CD4-positive, CD25-positive, alpha-beta regulatory T cell (primary cell): Measurements from ENCODE around the gene UBAP2. TPM values are rescaled to one million over a fixed set of nuclear protein-coding genes. Genes with fewer than 3 reads are reported as not detected.

ENCODE experiments used
- ATAC-seq, 2 donors: fragments of 150-1000 bp; cut with Tn5 transposase; one replicate each; pipeline ENCODE4 v1.10.0; 2021; ENCODE audit warnings: low read depth in 2 of 2, moderate number of reproducible peaks in 2 of 2, moderate library complexity in 1 of 2
- DNase-seq, 3 donors: peaks; one replicate each; pipeline versions ENCODE4 v3.0.0 to v3.0.0-alpha.2; 2012 to 2022; ENCODE audit warnings: mixed read lengths in 1 of 3
- H3K27ac ChIP-seq: one replicate; pipeline ENCODE4 v1.7.0; 2013; ENCODE audit warnings: mild to moderate bottlenecking, low read length; ENCODE audit not compliant: insufficient read depth, poor library complexity, severe bottlenecking
- H3K27me3 ChIP-seq: one replicate; pipeline ENCODE4 v1.7.0; 2013; ENCODE audit warnings: low read length; ENCODE audit not compliant: control insufficient read depth, insufficient read depth
- H3K36me3 ChIP-seq: one replicate; pipeline ENCODE4 v1.7.0; 2013; ENCODE audit warnings: mild to moderate bottlenecking, low read length, moderate library complexity; ENCODE audit not compliant: control insufficient read depth, insufficient read depth
- H3K4me1 ChIP-seq: 2 replicates; pipeline ENCODE4 v1.7.0; 2013; ENCODE audit warnings: mild to moderate bottlenecking, low read length; ENCODE audit not compliant: insufficient read depth, control insufficient read depth, poor library complexity, severe bottlenecking
- H3K4me3 ChIP-seq: one replicate; pipeline ENCODE4 v1.7.0; 2013; ENCODE audit warnings: low read depth, mild to moderate bottlenecking, low read length, moderate library complexity
- H3K9me3 ChIP-seq, 2 experiments: 1 replicate in 1 of 2; 2 replicates in 1 of 2; pipeline ENCODE4 v1.7.0; 2013; ENCODE audit warnings: low read length in 2 of 2, mild to moderate bottlenecking in 1 of 2, moderate library complexity in 1 of 2; ENCODE audit not compliant: control insufficient read depth in 2 of 2
- H3K27ac Mint-ChIP-seq, 3 donors: one replicate each; pipeline ENCODE4 v1.8.0; 2020 to 2022; ENCODE audit warnings: mild to moderate bottlenecking in 3 of 3, mixed read lengths in 3 of 3, moderate library complexity in 2 of 3
- H3K27me3 Mint-ChIP-seq: one replicate; pipeline ENCODE4 v1.8.0; 2022; ENCODE audit warnings: mild to moderate bottlenecking, mixed read lengths
- H3K36me3 Mint-ChIP-seq: one replicate; pipeline ENCODE4 v1.8.0; 2020; ENCODE audit warnings: mixed read lengths
- H3K4me1 Mint-ChIP-seq, 4 donors: one replicate each; pipeline ENCODE4 v1.8.0; 2020 to 2022; ENCODE audit warnings: mixed read lengths in 4 of 4, mild to moderate bottlenecking in 1 of 4
- H3K4me3 Mint-ChIP-seq, 4 donors: one replicate each; pipeline ENCODE4 v1.8.0; 2020 to 2022; ENCODE audit warnings: mild to moderate bottlenecking in 4 of 4, mixed read lengths in 4 of 4, moderate library complexity in 3 of 4
- H3K9me3 Mint-ChIP-seq, 7 donors: one replicate each; pipeline ENCODE4 v1.8.0; 2020 to 2022; ENCODE audit warnings: mixed read lengths in 7 of 7, mild to moderate bottlenecking in 3 of 7, moderate library complexity in 2 of 7
- polyA plus RNA-seq, 4 donors: library from polyadenylated mRNA; unstranded; fragments of 300-500 nt; fragmentation: Illumina TruSeq; gene quantifications; one replicate each; pipeline ENCODE4 v1.2.3, GENCODE V29; 2021
- total RNA-seq: library from RNA; stranded (reverse); gene quantifications from one replicate; pipeline ENCODE4 v1.2.3, GENCODE V29; 2022

UBAP2 gene
- total and polyA plus RNA-seq, 5 donors from 2014 or later: 6.6 to 38.9 (median 9.4) TPM

- no peak for ATAC-seq
- no peak overlapping the region for H3K4me3 Mint-ChIP-seq
- H3K9me3 Mint-ChIP-seq: peaks cover 0 to 1% (median 0%) of the 10 kb centered on the region in 7 donors
- peaks cover 0 to 4% (median 1%) of the 10 kb centered on the region in 4 donors for H3K4me1 Mint-ChIP-seq
- no peaks in the 10 kb centered on the region for H3K4me1 ChIP-seq
- H3K4me3 ChIP-seq: no peak overlapping the region
- no peaks in the 10 kb centered on the region for H3K9me3 ChIP-seq
- H3K27ac ChIP-seq: no peak overlapping the region
- no peaks in the 10 kb centered on the region for H3K27me3 ChIP-seq
- H3K36me3 ChIP-seq: no peaks in the 10 kb centered on the region
- no peaks in the 10 kb centered on the region for H3K27me3 Mint-ChIP-seq
- no peaks in the 10 kb centered on the region for H3K36me3 Mint-ChIP-seq
- DNase-seq: no peak
- H3K27ac Mint-ChIP-seq: no peak overlapping the region
Measured at GRCh38 chr9:34069831-34070230, 21.1 kb upstream of the UBAP2 start.

DNA sequence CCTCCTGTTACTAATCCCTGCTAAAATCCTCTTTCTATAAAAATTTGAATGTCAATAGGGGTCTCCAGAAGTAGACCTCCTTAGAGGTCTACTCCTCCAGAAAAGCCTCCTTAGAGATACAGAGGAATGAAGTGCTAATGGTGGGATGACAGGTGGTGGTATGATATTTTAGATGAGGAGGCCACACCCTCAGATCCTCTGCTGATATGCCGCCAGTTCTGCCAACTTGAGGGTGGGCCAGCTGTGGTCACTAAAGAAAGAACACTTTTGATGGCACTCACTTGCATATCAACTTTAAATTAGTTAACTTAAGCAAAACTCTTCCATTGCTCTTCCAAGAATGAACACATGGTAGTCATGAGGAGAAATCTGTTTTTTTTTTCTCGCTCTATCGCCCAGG, 16.9 kb upstream of the UBAP2 start:
- Histone ChIP-seq H3K4me3 (no peak overlapping the region), H3K27ac (no peak overlapping the region), H3K9me3 (no peaks in the 10 kb centered on the region), H3K27me3 (no peaks in the 10 kb centered on the region), H3K36me3 (no peaks in the 10 kb centered on the region), H3K4me1 (no peaks in the 10 kb centered on the region)
- peaks cover 4% of the 10 kb centered on the region for H3K27me3 Mint-ChIP-seq
- peaks cover 0 to 4% (median 0%) of the 10 kb centered on the region in 4 donors for H3K4me1 Mint-ChIP-seq
- H3K9me3 Mint-ChIP-seq: peaks cover 0 to 1% (median 0%) of the 10 kb centered on the region in 7 donors
- H3K4me3 Mint-ChIP-seq: no peak overlapping the region
- H3K36me3 Mint-ChIP-seq: no peaks in the 10 kb centered on the region
- no peak for DNase-seq
- H3K27ac Mint-ChIP-seq: peak overlapping the region in 1 of 3 donors; percentile 36
- no peak for ATAC-seq

- H3K36me3 Mint-ChIP-seq: no peaks in the 10 kb centered on the region
- ATAC-seq: no peak
- no peak for DNase-seq
Measured at GRCh38 chr9:34059954-34060353, 11.3 kb upstream of the UBAP2 start.

GRCh38 chr9:34059281-34059680, 10.6 kb upstream of the UBAP2 start:
- no peaks in the 10 kb centered on the region for H3K4me1 ChIP-seq
- no peak overlapping the region for H3K27ac Mint-ChIP-seq
- H3K9me3 ChIP-seq: no peaks in the 10 kb centered on the region
- H3K36me3 Mint-ChIP-seq: no peaks in the 10 kb centered on the region
- no peak overlapping the region for H3K4me3 Mint-ChIP-seq
- no peaks in the 10 kb centered on the region for H3K27me3 ChIP-seq
- H3K36me3 ChIP-seq: no peaks in the 10 kb centered on the region
- no peaks in the 10 kb centered on the region for H3K4me1 Mint-ChIP-seq
- H3K4me3 ChIP-seq: no peak overlapping the region
- no peaks in the 10 kb centered on the region for H3K9me3 Mint-ChIP-seq
- ATAC-seq (no peak), DNase-seq (no peak)
- no peak overlapping the region for H3K27ac ChIP-seq
- H3K27me3 Mint-ChIP-seq: peaks cover 4% of the 10 kb centered on the region

More at GRCh38 chr9:34059954-34060353, 11.3 kb upstream of the UBAP2 start:
- Histone ChIP-seq H3K27me3 (no peaks in the 10 kb centered on the region), H3K9me3 (no peaks in the 10 kb centered on the region), H3K36me3 (no peaks in the 10 kb centered on the region), H3K4me1 (no peaks in the 10 kb centered on the region), H3K27ac (no peak overlapping the region), H3K4me3 (no peak overlapping the region)
- H3K27me3 Mint-ChIP-seq: peaks cover 4% of the 10 kb centered on the region
- peaks cover 0 to 1% (median 0%) of the 10 kb centered on the region in 4 donors for H3K4me1 Mint-ChIP-seq
- no peaks in the 10 kb centered on the region for H3K9me3 Mint-ChIP-seq
- no peak overlapping the region for H3K27ac Mint-ChIP-seq
- H3K4me3 Mint-ChIP-seq: no peak overlapping the region

DNA sequence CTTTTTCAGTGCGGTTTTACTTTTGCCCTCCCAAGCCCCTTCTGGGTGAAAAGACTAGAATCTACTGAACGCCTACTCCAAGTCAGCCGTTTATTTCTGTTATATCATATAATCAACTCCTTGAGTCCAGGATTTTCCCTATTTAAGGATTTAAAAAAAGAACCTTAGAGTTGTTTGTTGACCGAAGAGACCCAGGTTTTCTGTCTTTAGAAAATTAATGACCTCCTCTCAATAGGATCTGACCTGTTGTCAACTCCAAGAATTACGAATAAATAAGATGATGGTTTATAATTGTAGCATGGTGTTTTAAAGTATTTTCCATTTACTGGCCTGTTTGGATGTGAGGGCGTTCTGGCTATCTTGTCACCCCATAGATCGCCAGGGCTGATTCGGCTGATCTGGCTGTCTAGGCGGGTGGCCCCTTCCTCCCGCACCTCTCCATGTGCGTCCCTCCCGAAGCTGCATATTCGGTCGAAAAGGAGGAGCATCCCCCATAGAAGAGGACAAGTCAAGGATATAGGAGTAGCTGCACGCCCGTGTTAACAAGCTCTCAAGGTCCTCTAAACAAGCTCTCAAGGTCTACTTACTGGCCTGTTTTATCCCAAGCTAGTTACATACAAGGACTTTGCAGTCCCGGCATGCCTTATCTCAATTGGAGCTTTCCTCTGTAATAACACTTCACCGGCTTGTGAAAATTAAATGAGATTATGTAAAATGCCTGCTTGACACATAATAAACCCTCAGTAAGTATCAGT, 1.1 kb upstream of the UBAP2 start:
- Histone ChIP-seq H3K27me3 (no peaks in the 10 kb centered on the region), H3K36me3 (no peaks in the 10 kb centered on the region), H3K4me3 (peak overlapping the region; percentile 94), H3K4me1 (peaks cover 27% of the 10 kb centered on the region), H3K27ac (peak overlapping the region; percentile 91), H3K9me3 (no peaks in the 10 kb centered on the region)
- peak overlapping the region; percentile 97 to 99 (median 98) for H3K4me3 Mint-ChIP-seq
- peaks cover 5% of the 10 kb centered on the region for H3K27me3 Mint-ChIP-seq
- peaks cover 0 to 2% (median 0%) of the 10 kb centered on the region in 7 donors for H3K9me3 Mint-ChIP-seq
- peaks cover 19 to 43% (median 31%) of the 10 kb centered on the region in 4 donors for H3K4me1 Mint-ChIP-seq
- DNase-seq (no peak), ATAC-seq (no peak)
- H3K27ac Mint-ChIP-seq: peak overlapping the region; percentile 97 to 100 (median 99)
- H3K36me3 Mint-ChIP-seq: no peaks in the 10 kb centered on the region

- Mint-ChIP-seq H3K4me3 (peak overlapping the region; percentile 97 to 99 (median 98)), H3K27ac (peak overlapping the region; percentile 97 to 100 (median 99)), H3K4me1 (peaks cover 19 to 43% (median 31%) of the 10 kb centered on the region in 4 donors), H3K27me3 (peaks cover 5% of the 10 kb centered on the region), H3K9me3 (peaks cover 0 to 2% (median 0%) of the 10 kb centered on the region in 7 donors), H3K36me3 (no peaks in the 10 kb centered on the region)
- Histone ChIP-seq H3K4me1 (peaks cover 27% of the 10 kb centered on the region), H3K4me3 (peak overlapping the region; percentile 94), H3K9me3 (no peaks in the 10 kb centered on the region), H3K27ac (peak overlapping the region; percentile 91), H3K36me3 (no peaks in the 10 kb centered on the region), H3K27me3 (no peaks in the 10 kb centered on the region)
- peak in 1 of 2 donors; percentile 1 for ATAC-seq
- peak in 2 of 3 donors; percentile 46 to 59 for DNase-seq
Measured at GRCh38 chr9:34047864-34048726, 592 bp downstream of the UBAP2 start.

DNA sequence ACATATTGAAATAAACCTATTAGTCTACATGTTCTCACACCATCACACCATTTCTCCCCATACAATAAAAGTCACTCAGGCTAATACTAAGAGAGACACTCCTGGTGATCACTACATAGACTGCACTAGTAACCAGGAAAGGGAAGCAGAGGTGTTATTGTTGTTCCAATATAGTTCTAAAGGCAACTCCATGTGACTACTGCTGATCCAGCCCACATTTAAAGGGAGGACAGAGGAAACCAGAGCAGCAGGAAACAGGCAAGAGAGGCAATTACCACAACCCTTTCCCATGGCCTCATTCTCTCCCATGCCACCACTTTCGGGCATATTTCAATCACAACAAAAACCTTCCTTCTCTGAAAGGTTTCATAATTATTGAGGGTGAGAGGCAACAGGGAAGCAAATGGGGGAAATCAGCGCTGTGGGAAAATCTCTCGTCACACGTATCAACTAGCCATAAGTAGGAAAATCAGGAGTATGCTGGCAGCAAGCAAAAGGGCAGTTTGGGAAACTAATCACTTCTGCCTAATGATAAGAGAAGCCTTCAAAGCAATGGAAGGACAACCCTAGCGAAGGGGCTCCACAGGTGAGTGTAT, 1.8 kb downstream of the UBAP2 start:
- H3K4me3 Mint-ChIP-seq: peak overlapping the region; percentile 97 to 99 (median 98)
- no peak overlapping the region for H3K27ac ChIP-seq
- H3K4me1 Mint-ChIP-seq: peaks cover 19 to 45% (median 35%) of the 10 kb centered on the region in 4 donors
- peak overlapping the region; percentile 42 to 99 (median 65) for H3K27ac Mint-ChIP-seq
- no peak for ATAC-seq
- peak overlapping the region; percentile 94 for H3K4me3 ChIP-seq
- H3K9me3 Mint-ChIP-seq: peaks cover 0 to 2% (median 0%) of the 10 kb centered on the region in 7 donors
- no peaks in the 10 kb centered on the region for H3K36me3 ChIP-seq
- DNase-seq: peak in 1 of 3 donors; percentile 28
- H3K27me3 ChIP-seq: no peaks in the 10 kb centered on the region
- peaks cover 5% of the 10 kb centered on the region for H3K27me3 Mint-ChIP-seq
- no peaks in the 10 kb centered on the region for H3K9me3 ChIP-seq
- no peaks in the 10 kb centered on the region for H3K36me3 Mint-ChIP-seq
- H3K4me1 ChIP-seq: peaks cover 27% of the 10 kb centered on the region
